ENCODE data around the gene HAUS8. TPM values are rescaled to one million over a fixed set of nuclear protein-coding genes. Genes with fewer than 3 reads are reported as not detected.

HAUS8 gene
- total and polyA plus RNA-seq, 10 donors: 7.7 to 24.5 (median 14.6) TPM

GRCh38 chr19:17111766-17112165 is 36.5 kb upstream of the HAUS8 start:
- intact Hi-C loops (cut with DNase I; ENCODE audit: low total_unique reads): no loop called here
- Histone ChIP-seq H3K27ac (peak overlapping the region; percentile 19 to 93 (median 80)), H3K4me1 (peaks cover 45 to 100% (median 90%) of the 10 kb centered on the region in 6 donors), H3K36me3 (peaks cover 0 to 98% (median 9%) of the 10 kb centered on the region in 6 donors), H3K9me3 (no peaks in the 10 kb centered on the region), H3K4me3 (peak overlapping the region in 1 of 8 donors; percentile 48), H3K27me3 (replicated peaks in 1 of 7) (no peaks in the 10 kb centered on the region)
- WGBS, 5 donors: 69 to 94% (median 90%) methylated on average over 3 of the region's 3 CpGs
- no peak for DNase-seq
- TF ChIP-seq POLR2AphosphoS5 (IDR thresholded peaks at IDR 0.05) (no peak), POLR2A (IDR thresholded peaks at IDR 0.05) (no peak)
- TF ChIP-seq, protein P1, sequence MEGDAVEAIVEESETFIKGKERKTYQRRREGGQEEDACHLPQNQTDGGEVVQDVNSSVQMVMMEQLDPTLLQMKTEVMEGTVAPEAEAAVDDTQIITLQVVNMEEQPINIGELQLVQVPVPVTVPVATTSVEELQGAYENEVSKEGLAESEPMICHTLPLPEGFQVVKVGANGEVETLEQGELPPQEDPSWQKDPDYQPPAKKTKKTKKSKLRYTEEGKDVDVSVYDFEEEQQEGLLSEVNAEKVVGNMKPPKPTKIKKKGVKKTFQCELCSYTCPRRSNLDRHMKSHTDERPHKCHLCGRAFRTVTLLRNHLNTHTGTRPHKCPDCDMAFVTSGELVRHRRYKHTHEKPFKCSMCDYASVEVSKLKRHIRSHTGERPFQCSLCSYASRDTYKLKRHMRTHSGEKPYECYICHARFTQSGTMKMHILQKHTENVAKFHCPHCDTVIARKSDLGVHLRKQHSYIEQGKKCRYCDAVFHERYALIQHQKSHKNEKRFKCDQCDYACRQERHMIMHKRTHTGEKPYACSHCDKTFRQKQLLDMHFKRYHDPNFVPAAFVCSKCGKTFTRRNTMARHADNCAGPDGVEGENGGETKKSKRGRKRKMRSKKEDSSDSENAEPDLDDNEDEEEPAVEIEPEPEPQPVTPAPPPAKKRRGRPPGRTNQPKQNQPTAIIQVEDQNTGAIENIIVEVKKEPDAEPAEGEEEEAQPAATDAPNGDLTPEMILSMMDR (IDR thresholded peaks at IDR 0.05 in 8 of 11, conservative IDR thresholded peaks at IDR 0.05 in 3 of 11): no peak

DNA sequence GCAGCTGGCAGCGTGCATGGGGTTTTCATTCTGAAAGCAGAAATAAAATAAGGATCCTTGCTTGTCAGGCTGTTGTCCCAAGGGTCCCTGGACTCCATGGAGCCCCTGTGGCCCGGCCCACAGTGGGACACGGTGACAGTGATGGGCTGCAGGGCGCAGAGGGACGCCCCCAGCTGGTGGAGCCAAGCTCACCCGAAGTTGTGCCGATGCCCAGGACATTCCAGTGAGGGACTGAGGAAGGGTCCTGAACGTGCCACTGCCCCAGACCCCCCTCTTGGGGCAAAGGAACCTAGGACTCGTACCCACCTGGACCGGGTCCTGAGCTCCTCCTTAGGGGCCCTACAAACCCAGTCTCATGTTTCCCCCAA is 35.3 kb upstream of the HAUS8 start:
- Histone ChIP-seq H3K27ac (peak overlapping the region; percentile 51 to 93 (median 90)), H3K36me3 (peaks cover 0 to 98% (median 9%) of the 10 kb centered on the region in 6 donors), H3K4me3 (peak overlapping the region in 4 of 8 donors; percentile 14 to 63 (median 18)), H3K4me1 (peaks cover 47 to 100% (median 93%) of the 10 kb centered on the region in 6 donors), H3K9me3 (no peaks in the 10 kb centered on the region), H3K27me3 (replicated peaks in 1 of 7) (no peaks in the 10 kb centered on the region)
- TF ChIP-seq POLR2AphosphoS5 (IDR thresholded peaks at IDR 0.05): no peak
- TF ChIP-seq, protein P1 (IDR thresholded peaks at IDR 0.05 in 8 of 11, conservative IDR thresholded peaks at IDR 0.05 in 3 of 11): no peak
- TF ChIP-seq POLR2A (IDR thresholded peaks at IDR 0.05): no peak
- intact Hi-C loops (cut with DNase I; ENCODE audit: low total_unique reads): no loop called here
- 70 to 80% (median 78%) methylated on average over 5 to 10 of the region's 10 CpGs for WGBS, 5 donors
- DNase-seq: no peak

GRCh38 chr19:17109962-17110598 is 34.8 kb upstream of the HAUS8 start:
- intact Hi-C loops (cut with DNase I; ENCODE audit: low total_unique reads): no loop called here
- DNase-seq: peak; percentile 95
- TF ChIP-seq POLR2AphosphoS5 (IDR thresholded peaks at IDR 0.05): peak; percentile 72 to 83 (median 77)
- TF ChIP-seq, protein P1 (IDR thresholded peaks at IDR 0.05 in 8 of 11, conservative IDR thresholded peaks at IDR 0.05 in 3 of 11): no peak
- peaks cover 0 to 98% (median 9%) of the 10 kb centered on the region in 6 donors for H3K36me3 ChIP-seq
- peaks cover 47 to 100% (median 95%) of the 10 kb centered on the region in 6 donors for H3K4me1 ChIP-seq
- peak overlapping the region in 4 of 8 donors; percentile 14 to 63 (median 18) for H3K4me3 ChIP-seq
- no peaks in the 10 kb centered on the region for H3K27me3 ChIP-seq (replicated peaks in 1 of 7)
- H3K27ac ChIP-seq: peak overlapping the region; percentile 63 to 93 (median 90)
- no peaks in the 10 kb centered on the region for H3K9me3 ChIP-seq
- 37 to 45% (median 39%) methylated on average over 25 to 26 of the region's 26 CpGs for WGBS, 5 donors

GRCh38 chr19:17109300-17109699 is 34.0 kb upstream of the HAUS8 start:
- Histone ChIP-seq H3K9me3 (no peaks in the 10 kb centered on the region), H3K4me3 (peak overlapping the region in 2 of 8 donors; percentile 16 to 63), H3K27ac (peak overlapping the region; percentile 63 to 93 (median 90)), H3K4me1 (peaks cover 47 to 100% (median 98%) of the 10 kb centered on the region in 6 donors), H3K27me3 (replicated peaks in 1 of 7) (no peaks in the 10 kb centered on the region), H3K36me3 (peaks cover 0 to 98% (median 11%) of the 10 kb centered on the region in 6 donors)
- TF ChIP-seq POLR2A (IDR thresholded peaks at IDR 0.05) (no peak), POLR2AphosphoS5 (IDR thresholded peaks at IDR 0.05) (no peak)
- TF ChIP-seq, protein P1 (IDR thresholded peaks at IDR 0.05 in 8 of 11, conservative IDR thresholded peaks at IDR 0.05 in 3 of 11): no peak
- 77 to 86% (median 81%) methylated on average over 9 of the region's 9 CpGs for WGBS, 5 donors
- intact Hi-C loops (cut with DNase I; ENCODE audit: low total_unique reads): no loop called here
- no peak for DNase-seq
